Cardiac fibroblast (primary cell): ENCODE results near the gene HUS1B.

Experiments used
- DNase-seq, 2 donors: peaks; one replicate each; pipeline versions ENCODE4 v3.0.0 to v3.0.0-alpha.2; 2010; ENCODE audit warnings: low read depth in 2 of 2
- H3K4me3 ChIP-seq, 2 donors: replicated peaks in 1 of 2; 1 replicate in 1 of 2; 2 replicates in 1 of 2; pipeline ENCODE4 v1.5.1; 2011; ENCODE audit warnings: low read depth in 2 of 2, low read length in 2 of 2, mild to moderate bottlenecking in 2 of 2, moderate library complexity in 1 of 2
- TF ChIP-seq, protein P1 (sequence below): IDR thresholded peaks from one replicate; pipeline ENCODE4 v1.5.1; 2011; ENCODE audit warnings: low read depth, mild to moderate bottlenecking, low read length, inconsistent platforms

Gene HUS1B

GRCh38 chr6:613981-614380 lies 42.9 kb downstream of the HUS1B start:
- DNase-seq: no peak
- TF ChIP-seq, protein P1, sequence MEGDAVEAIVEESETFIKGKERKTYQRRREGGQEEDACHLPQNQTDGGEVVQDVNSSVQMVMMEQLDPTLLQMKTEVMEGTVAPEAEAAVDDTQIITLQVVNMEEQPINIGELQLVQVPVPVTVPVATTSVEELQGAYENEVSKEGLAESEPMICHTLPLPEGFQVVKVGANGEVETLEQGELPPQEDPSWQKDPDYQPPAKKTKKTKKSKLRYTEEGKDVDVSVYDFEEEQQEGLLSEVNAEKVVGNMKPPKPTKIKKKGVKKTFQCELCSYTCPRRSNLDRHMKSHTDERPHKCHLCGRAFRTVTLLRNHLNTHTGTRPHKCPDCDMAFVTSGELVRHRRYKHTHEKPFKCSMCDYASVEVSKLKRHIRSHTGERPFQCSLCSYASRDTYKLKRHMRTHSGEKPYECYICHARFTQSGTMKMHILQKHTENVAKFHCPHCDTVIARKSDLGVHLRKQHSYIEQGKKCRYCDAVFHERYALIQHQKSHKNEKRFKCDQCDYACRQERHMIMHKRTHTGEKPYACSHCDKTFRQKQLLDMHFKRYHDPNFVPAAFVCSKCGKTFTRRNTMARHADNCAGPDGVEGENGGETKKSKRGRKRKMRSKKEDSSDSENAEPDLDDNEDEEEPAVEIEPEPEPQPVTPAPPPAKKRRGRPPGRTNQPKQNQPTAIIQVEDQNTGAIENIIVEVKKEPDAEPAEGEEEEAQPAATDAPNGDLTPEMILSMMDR: no peak
- no peak overlapping the region for H3K4me3 ChIP-seq

GRCh38 chr6:611928-612327 lies 45.0 kb downstream of the HUS1B start:
- TF ChIP-seq, protein P1: no peak
- no peak overlapping the region for H3K4me3 ChIP-seq
- DNase-seq: no peak

GRCh38 chr6:610882-611281 lies 46.0 kb downstream of the HUS1B start:
- TF ChIP-seq, protein P1: no peak
- no peak overlapping the region for H3K4me3 ChIP-seq
- no peak for DNase-seq

DNA sequence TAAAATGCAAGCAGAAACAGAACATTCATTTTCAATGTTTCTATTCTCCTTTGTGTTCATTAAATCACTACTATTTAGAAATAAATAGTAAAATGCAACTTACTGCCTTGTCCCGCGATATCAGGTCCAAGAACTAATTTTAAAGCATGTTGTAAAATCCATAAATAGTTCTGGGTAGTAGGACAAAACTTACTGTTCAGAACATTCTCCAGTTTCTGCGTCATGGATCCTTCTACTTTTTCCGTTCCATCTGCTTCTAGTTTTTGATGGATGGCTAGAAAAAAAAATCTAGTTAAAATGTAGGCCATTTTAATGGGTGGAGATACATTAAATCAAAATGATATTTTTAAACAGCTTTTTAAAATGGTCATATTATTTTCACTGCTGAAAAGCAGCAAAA lies 47.0 kb downstream of the HUS1B start:
- DNase-seq: no peak
- TF ChIP-seq, protein P1: no peak
- no peak overlapping the region for H3K4me3 ChIP-seq

DNA sequence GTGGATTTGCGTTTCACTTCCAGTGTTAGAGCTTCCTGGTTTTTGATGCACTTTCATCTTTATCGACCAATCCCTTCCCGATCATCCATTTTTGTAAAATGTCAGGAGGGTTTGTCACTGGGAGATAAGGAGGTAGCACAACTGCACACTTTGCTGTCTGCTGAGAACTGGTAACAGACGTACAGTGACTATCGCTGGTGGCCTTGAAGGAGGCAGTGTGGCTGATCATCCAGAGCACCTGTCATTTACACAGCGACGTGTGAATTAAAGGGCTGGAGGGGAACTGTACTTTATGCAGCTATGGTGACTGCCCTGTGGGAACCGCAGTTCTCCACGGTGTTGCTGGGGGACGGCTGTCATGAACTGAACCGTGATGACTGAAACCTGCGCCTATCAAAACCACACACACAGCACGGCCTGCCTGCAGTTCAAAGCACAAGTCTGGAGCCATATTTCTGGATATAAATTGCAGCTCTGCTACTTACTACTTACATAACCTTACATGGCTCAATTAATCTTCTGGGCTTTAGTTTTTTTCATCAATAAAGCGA lies 50.0 kb downstream of the HUS1B start:
- TF ChIP-seq, protein P1: no peak
- H3K4me3 ChIP-seq: no peak overlapping the region
- DNase-seq: no peak
